Measurements from ENCODE around the gene ZBTB49.

DNA sequence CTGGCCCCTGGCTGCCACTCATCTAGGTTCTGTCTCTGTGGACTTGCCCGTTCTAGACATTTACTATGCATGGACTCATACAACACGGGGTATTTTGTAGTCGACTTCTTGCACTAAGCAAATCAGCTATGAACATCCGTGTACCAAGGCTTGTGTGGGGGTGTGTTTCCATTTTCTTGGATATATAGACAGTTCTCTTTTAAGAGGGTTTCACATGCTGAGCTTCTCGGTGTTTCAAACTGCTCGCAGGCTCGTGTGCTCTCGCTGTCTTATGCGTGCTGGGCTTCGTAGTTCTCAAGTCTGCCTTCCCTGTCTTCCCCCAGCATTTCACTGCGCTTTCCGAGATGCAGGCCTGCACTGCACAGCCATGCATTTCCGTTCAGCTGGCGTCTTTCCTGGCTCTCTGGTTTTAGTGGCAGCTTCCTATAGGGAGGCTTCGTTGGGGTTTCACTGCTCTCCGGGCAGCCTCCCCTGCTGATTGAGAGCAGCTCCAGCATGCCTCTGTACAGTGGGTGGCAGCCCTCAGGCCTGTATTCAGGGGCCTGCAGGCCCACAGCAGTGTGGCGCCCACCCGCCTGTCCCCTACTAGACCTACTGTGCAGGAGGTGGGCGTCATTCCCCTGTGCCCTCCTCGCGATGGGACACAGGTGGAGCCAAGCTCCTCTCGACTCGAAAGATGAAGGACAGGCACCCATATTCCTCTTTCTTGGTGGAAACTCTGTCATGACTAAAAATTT, 27.6 kb downstream of the ZBTB49 start:
- TF ChIP-seq, protein P1, sequence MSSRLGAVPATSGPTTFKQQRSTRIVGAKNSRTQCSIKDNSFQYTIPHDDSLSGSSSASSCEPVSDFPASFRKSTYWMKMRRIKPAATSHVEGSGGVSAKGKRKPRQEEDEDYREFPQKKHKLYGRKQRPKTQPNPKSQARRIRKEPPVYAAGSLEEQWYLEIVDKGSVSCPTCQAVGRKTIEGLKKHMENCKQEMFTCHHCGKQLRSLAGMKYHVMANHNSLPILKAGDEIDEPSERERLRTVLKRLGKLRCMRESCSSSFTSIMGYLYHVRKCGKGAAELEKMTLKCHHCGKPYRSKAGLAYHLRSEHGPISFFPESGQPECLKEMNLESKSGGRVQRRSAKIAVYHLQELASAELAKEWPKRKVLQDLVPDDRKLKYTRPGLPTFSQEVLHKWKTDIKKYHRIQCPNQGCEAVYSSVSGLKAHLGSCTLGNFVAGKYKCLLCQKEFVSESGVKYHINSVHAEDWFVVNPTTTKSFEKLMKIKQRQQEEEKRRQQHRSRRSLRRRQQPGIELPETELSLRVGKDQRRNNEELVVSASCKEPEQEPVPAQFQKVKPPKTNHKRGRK (CRISPR knock-in tag; IDR thresholded peaks at IDR 0.05; ENCODE audit: borderline replicate concordance), result no peak
- TF ChIP-seq, protein P2, sequence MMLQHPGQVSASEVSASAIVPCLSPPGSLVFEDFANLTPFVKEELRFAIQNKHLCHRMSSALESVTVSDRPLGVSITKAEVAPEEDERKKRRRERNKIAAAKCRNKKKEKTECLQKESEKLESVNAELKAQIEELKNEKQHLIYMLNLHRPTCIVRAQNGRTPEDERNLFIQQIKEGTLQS (CRISPR knock-in tag; conservative IDR thresholded peaks at IDR 0.05), result no peak
- TF ChIP-seq, protein P3, sequence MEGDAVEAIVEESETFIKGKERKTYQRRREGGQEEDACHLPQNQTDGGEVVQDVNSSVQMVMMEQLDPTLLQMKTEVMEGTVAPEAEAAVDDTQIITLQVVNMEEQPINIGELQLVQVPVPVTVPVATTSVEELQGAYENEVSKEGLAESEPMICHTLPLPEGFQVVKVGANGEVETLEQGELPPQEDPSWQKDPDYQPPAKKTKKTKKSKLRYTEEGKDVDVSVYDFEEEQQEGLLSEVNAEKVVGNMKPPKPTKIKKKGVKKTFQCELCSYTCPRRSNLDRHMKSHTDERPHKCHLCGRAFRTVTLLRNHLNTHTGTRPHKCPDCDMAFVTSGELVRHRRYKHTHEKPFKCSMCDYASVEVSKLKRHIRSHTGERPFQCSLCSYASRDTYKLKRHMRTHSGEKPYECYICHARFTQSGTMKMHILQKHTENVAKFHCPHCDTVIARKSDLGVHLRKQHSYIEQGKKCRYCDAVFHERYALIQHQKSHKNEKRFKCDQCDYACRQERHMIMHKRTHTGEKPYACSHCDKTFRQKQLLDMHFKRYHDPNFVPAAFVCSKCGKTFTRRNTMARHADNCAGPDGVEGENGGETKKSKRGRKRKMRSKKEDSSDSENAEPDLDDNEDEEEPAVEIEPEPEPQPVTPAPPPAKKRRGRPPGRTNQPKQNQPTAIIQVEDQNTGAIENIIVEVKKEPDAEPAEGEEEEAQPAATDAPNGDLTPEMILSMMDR (IDR thresholded peaks at IDR 0.05), result no peak
